ENCODE data around the gene RLBP1.

The RLBP1 gene

GRCh38 chr15:89203705-89204273 is 17.6 kb downstream of the RLBP1 start:
- no peak for TF ChIP-seq CTCF (IDR thresholded peaks at IDR 0.05)
- Mint-ChIP-seq H3K27ac (no peak overlapping the region), H3K9me3 (no peaks in the 10 kb centered on the region), H3K4me3 (no peak overlapping the region), H3K4me1 (peaks cover 35% of the 10 kb centered on the region), H3K36me3 (ENCODE audit: low read depth) (peaks cover 7% of the 10 kb centered on the region), H3K27me3 (ENCODE audit: low read depth, poor library complexity) (no peaks in the 10 kb centered on the region)
- DNase-seq, result no peak

GRCh38 chr15:89201465-89202005 is 19.8 kb downstream of the RLBP1 start:
- H3K27ac Mint-ChIP-seq, result no peak overlapping the region
- H3K4me1 Mint-ChIP-seq, result peaks cover 48% of the 10 kb centered on the region
- H3K36me3 Mint-ChIP-seq (ENCODE audit: low read depth), result peaks cover 7% of the 10 kb centered on the region
- no peak overlapping the region for H3K4me3 Mint-ChIP-seq
- no peak for DNase-seq
- no peak for TF ChIP-seq CTCF (IDR thresholded peaks at IDR 0.05)
- H3K27me3 Mint-ChIP-seq (ENCODE audit: low read depth, poor library complexity), result no peaks in the 10 kb centered on the region
- H3K9me3 Mint-ChIP-seq, result no peaks in the 10 kb centered on the region

- Mint-ChIP-seq H3K4me1 (peaks cover 52% of the 10 kb centered on the region), H3K27ac (no peak overlapping the region), H3K9me3 (no peaks in the 10 kb centered on the region), H3K4me3 (no peak overlapping the region), H3K36me3 (ENCODE audit: low read depth) (peaks cover 12% of the 10 kb centered on the region), H3K27me3 (ENCODE audit: low read depth, poor library complexity) (no peaks in the 10 kb centered on the region)
- no peak for DNase-seq
- no peak for TF ChIP-seq CTCF (IDR thresholded peaks at IDR 0.05)
Measured at GRCh38 chr15:89200182-89200581, 21.2 kb downstream of the RLBP1 start.

- H3K27me3 Mint-ChIP-seq (ENCODE audit: low read depth, poor library complexity), result no peaks in the 10 kb centered on the region
- H3K9me3 Mint-ChIP-seq, result no peaks in the 10 kb centered on the region
- H3K27ac Mint-ChIP-seq, result peak overlapping the region; percentile 61
- H3K4me1 Mint-ChIP-seq, result peaks cover 52% of the 10 kb centered on the region
- H3K36me3 Mint-ChIP-seq (ENCODE audit: low read depth), result peaks cover 13% of the 10 kb centered on the region
- no peak for TF ChIP-seq CTCF (IDR thresholded peaks at IDR 0.05)
- no peak overlapping the region for H3K4me3 Mint-ChIP-seq
- DNase-seq, result peak; percentile 21
Measured at GRCh38 chr15:89199746-89200145, 21.6 kb downstream of the RLBP1 start.

- peaks cover 50% of the 10 kb centered on the region for H3K4me1 Mint-ChIP-seq
- peaks cover 18% of the 10 kb centered on the region for H3K36me3 Mint-ChIP-seq (ENCODE audit: low read depth)
- H3K9me3 Mint-ChIP-seq, result no peaks in the 10 kb centered on the region
- no peak overlapping the region for H3K4me3 Mint-ChIP-seq
- H3K27me3 Mint-ChIP-seq (ENCODE audit: low read depth, poor library complexity), result no peaks in the 10 kb centered on the region
- no peak for DNase-seq
- no peak for TF ChIP-seq CTCF (IDR thresholded peaks at IDR 0.05)
- H3K27ac Mint-ChIP-seq, result no peak overlapping the region
Measured at GRCh38 chr15:89198934-89199333, 22.4 kb downstream of the RLBP1 start.

- DNase-seq, result no peak
- Mint-ChIP-seq H3K4me1 (peaks cover 44% of the 10 kb centered on the region), H3K9me3 (no peaks in the 10 kb centered on the region), H3K27me3 (ENCODE audit: low read depth, poor library complexity) (no peaks in the 10 kb centered on the region), H3K27ac (no peak overlapping the region), H3K36me3 (ENCODE audit: low read depth) (peaks cover 22% of the 10 kb centered on the region), H3K4me3 (no peak overlapping the region)
- TF ChIP-seq CTCF (IDR thresholded peaks at IDR 0.05), result no peak
Measured at GRCh38 chr15:89198196-89198595, 23.2 kb downstream of the RLBP1 start.
